IPS-NIHi7 (cell line): ENCODE data around the gene C16orf89.

Experiments used
- DNase-seq: peaks from one replicate; pipeline ENCODE4 v3.0.0; 2012; ENCODE audit warnings: mixed read lengths; ENCODE audit errors: extremely low spot score

The C16orf89 gene

DNA sequence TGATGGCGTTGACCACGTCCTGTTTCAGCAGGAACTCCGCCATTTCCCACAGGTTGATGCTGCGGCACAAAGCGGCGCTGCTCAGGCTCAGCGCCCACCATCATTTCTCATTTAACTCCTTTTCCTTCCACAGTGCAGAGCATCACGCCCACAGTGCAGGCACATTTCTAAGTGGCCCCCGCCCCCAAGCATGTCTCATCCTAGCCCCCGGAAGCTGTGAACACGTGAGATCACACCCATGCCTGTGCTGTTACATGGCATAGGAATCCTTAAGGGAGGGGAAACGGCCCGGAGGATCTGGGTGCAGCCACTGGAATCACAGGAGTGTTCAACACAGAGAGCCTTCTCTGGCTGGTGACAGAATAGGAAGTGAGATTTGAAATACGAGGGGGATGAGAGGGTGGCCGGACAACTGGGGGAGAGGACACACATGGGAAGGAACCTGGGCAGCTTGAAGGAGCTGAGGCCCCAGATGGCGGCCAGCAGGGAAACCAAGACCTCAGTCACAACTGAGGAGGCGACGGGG, 36.7 kb downstream of the C16orf89 start:
- no peak for DNase-seq

DNA sequence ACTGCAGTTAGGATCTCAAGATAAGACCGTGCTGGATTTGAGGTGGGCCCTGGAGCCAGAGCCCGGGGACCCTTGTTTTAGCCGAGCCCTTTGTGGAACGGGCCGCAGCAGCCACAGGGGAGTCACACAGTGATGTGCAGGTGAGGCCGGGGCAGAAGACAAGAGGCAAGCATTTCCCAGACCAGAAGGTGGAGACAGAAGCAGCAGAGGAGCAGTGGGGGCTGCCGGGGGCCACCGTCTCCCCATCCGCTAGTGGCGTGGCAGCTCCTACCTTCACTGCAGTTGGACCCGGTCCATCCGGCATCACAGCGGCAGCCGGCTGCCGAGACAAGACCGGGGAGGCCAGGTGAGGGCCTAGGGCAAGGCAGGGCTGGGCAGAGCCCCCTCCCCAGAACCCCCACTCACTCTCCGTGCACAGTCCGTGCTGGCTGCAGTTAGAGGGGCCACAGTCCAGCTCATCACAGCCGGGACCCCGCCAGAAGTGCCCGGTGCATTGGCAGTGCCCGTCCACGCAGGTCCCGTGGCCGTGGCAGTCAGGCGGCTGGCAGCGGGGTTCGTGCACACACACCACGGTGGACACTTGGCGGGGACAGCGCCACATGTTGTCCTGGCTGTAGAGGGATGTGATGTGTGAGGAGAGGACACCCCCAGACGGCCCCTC, 38.1 kb downstream of the C16orf89 start:
- no peak for DNase-seq

DNA sequence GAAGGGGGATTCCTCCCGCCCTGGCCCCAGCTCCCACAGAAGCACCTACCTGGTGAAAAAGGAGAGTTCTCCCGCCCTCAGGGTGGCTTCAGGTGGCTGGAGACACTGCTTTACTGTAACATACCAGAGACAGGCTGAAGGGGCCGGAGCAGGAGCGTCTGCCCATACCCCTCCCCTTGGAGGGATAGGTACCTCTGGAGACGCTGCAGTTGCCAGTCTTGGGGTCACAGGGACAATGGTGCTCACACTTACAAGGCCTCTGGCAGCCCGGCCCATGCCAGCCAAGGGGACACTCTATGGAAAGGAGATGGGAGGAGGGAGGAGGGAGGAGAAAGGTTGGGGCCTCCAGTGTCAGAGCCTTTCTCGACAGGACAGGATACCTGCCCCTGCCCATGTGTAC, 38.7 kb downstream of the C16orf89 start:
- DNase-seq: no peak

DNA sequence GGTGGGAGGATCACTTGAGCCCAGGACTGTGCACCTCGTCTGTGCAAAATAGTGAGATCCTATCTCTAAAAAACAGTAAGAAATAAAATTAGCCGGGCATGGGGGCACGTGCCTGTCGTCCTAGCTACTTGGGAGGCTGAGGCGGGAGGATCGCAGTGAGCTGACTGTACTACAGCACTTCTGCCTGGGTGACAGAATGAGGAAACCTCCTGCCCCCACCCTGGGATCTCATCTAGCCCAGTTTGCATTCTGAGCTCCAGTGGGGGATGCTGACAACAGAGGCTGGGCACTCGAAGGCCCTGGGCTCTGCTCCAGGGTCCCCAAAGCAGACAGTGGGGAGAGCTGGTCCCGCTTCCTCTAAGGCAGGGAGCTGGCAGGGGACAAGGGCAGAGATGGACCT, 39.1 kb downstream of the C16orf89 start:
- DNase-seq: no peak

DNA sequence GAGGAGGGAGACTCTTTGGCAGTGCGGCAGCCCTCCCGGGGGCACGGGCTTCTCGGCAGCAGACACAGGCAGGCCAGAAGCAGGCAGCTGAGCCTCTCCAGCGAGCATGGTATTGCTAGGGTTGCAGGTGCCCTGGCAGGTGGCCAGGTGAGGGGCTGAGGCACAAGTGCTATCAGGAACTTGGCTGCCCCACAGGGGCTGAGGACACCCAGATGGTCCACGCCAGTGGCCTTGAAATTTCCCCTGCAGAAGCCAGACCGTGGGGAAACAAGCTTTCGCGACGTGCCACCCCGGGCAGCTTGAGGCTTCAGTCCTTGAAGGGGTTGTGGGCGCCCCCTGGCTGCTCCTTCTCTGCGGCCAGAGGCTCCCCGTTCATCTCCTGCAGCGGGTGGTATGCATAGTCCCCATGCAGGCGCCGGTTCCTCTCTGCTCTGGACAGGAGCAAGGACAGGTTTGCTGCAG, 40.6 kb downstream of the C16orf89 start:
- DNase-seq: peak; percentile 91

DNA sequence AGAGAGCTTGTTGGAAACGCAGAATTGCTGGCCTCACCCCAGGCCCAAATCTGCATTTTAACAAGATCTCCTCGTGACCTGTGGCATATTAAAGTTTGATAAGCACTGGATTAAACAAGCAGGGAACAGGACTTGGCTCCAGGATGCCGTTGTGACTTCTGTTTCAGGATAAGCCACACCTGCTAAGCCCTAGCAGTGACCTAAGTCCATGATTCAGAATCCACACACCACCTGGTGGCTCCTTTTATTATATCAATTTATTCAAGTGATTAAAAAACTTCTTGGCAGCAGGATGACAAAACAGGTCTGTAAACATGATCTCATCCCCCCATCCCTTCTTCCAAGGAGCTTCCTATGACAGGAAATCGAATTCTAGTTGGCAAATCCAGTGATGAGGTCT, 41.1 kb downstream of the C16orf89 start:
- no peak for DNase-seq

DNA sequence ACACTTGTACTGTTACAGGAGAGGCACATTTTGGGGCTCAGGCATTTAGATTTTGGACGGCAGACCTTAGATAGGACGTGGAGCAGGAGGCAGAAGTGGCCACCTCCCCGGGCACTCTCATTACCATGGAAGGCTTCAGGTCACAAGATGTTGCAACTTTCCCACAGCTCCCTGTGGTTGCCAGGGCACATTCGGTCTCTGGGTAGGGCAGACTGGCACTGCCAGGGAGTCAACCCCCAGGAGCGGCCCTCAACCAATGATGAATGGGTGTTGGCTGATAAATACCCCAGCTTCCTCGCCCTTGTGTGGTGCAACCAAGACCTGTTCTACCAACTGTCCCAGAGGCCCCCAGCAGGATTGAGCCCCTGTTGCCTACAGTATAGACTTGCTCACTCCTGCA, 43.2 kb downstream of the C16orf89 start:
- DNase-seq: no peak

DNA sequence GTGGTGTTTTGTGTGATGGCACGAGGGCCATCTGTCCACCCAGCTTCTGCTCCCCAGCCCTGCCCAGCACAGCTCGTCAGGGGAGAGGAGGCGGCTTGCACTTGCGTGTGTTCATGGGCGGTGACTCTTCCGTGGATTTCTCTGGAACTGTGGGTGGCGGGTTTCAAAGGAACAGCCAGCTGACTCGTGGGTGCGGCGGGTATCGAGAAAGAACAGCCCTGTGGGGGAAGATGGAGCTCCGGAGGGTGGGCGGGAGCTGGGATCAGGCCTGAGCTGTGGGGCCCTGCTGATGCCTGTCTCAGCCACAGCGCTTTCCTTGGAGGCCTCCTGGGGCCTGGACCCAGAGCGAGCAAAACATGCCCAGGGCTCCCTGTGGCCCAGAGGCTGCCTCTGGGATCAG, 45.2 kb downstream of the C16orf89 start:
- DNase-seq: no peak

DNA sequence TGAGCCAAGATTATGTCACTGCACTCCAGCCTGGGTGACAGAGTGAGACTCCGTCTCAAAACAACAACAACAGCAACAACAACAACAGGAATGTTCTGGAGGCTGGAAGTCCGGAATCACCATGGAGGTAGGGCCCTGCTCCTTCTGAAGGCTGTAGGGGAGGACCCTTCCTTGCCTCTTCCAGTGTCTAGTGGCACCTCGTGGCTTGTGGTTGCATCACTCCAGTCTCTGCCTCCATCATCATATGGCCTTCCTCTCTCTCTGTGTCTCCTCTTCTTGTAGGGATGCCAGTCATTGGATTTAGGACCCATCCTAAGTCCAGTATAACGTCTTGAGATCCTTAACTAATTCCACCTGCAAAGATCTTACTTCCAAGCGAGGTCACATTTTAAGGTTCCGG, 46.0 kb downstream of the C16orf89 start:
- DNase-seq: no peak

DNA sequence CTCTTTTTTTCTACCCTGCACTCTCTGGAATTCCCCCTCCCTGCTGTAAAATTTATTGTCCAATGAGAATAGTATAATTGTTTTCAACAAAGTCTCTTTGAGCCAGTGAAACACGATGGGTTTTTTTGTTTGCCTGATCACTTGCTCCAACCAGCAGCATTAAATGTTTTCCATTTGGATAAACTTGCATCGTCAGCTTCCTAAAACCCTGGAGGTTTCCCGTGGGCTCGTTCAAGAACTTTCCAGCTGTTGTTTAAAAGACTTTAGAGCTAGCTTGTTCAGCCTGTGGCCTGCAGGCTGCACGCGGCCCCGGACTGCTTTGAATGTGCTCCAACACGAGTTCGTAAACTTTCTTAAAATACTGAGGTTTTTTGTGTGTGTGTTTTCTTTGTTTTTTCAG, 47.0 kb downstream of the C16orf89 start:
- no peak for DNase-seq

DNA sequence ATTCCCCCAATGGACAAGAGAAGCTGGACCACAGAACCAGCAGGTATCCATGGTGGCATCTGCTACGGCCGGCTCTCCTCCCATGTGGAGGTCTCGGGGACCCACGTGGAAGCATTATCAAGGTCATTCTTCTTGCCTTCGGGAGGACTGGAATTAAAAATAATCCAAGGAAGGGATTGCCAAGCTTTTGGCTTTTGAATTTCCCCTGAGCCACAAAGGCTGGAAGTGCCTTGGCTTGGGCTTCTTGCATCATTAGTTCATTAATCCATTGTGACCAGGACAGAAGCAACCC, 48.1 kb downstream of the C16orf89 start:
- no peak for DNase-seq

DNA sequence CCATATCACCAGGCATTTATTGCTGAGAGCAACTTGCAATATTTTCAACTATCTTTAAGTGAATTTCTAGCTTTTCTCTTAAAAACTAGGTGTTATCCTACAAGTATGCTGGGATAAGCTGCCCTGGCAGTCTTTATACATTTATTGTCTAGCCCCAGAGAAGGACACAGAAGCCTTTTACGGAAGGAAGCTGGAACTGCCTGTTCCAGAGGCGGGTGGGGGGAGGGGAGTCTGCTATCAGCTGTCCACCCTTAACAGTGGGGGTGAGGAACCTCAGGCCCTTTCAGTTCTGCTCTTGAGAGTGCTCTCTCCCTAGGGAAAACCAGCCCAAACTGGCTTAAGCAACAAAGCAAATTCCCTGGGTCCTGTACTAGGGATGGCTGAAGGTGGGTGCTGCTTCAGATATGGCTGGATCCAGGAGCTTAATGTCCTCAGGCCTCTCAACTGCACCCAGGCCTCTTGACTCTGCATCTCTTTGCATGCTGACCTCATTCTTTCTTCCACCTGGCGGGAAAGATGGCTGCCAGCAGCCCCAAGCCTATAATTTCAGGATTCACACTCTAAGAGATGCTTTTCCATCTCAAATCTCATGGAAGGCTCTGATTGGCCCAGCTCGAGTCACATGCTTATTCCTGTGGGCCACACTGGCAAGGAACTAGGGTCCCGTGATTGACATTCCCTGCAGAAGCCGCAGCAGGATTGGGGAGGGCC, 48.6 kb downstream of the C16orf89 start:
- DNase-seq: no peak

DNA sequence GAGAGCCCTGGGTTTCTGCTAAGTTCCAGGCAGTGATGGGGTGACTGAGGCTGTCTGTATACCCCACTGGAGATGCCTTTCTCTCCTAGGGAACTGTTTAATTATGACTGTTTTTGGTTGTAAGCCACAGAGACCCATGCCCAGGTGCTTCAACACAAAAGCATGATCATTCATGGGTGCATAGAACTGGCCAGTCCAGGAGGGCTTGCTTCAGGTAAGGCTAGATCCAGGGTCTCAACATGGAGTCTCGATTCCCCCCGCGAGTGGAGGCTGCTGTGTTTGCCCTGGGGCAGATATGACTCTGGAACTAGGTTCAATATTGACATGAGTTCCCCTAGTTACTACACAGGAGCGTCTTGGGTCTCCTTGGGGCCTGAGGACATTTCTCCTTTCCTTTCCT, 49.9 kb downstream of the C16orf89 start:
- no peak for DNase-seq

DNA sequence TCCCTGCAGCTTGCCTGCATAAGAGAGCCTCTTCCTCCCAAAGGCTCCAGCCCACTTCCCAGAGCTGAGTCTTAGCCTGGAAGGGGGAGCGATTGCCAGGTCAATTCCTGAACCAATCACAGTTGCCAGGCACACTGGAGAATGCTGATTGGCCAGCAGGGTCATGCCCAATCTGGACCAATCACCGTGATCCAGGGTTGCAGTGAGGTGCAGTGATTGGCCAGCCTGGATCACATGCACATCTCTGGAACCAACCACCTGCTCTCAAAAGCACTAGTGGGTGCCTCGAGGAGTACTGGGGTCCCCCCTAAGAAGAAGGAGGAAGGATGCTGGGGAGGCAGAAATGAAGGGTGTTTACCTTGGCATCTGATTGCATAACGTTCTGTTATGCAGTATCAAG, 50.4 kb downstream of the C16orf89 start:
- peak; percentile 39 for DNase-seq

DNA sequence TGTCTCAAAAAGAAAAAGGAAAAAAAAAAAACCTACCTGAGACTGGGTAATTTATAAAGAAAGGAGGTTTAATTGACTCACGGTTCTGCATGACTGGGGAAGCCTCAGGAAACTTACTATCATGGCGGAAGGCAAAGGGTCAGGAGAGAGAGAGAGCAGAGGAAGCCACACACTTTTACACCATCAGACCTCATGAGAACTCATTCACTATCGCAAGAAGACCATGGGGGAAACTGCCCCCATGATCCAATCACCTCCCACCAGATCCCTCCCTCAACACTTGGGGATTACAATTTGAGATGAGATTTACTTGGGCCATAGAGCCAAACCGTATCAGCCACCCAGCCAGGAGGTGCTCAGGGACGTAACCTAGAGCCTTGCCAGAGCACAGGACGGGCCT, 52.9 kb downstream of the C16orf89 start:
- DNase-seq: no peak

DNA sequence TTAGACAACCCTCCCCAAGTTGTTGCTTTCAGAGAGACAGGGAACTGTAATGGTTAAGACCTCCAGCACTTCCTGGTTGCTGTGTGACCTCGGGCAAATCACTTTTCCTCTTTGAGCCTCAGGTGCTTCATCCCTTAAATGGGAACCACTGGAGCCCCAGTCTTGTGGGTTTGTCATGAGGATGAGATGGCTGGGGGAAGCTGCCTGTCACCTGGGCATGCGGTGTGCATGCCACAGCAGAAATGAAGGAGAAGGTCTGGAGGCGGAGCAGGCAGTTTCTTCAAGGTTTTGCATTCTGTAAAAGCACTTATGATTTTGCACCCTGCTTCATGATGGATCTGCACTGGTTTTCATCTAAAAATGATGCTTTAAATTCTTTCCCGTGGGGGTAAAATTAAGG, 54.1 kb downstream of the C16orf89 start:
- DNase-seq: no peak

DNA sequence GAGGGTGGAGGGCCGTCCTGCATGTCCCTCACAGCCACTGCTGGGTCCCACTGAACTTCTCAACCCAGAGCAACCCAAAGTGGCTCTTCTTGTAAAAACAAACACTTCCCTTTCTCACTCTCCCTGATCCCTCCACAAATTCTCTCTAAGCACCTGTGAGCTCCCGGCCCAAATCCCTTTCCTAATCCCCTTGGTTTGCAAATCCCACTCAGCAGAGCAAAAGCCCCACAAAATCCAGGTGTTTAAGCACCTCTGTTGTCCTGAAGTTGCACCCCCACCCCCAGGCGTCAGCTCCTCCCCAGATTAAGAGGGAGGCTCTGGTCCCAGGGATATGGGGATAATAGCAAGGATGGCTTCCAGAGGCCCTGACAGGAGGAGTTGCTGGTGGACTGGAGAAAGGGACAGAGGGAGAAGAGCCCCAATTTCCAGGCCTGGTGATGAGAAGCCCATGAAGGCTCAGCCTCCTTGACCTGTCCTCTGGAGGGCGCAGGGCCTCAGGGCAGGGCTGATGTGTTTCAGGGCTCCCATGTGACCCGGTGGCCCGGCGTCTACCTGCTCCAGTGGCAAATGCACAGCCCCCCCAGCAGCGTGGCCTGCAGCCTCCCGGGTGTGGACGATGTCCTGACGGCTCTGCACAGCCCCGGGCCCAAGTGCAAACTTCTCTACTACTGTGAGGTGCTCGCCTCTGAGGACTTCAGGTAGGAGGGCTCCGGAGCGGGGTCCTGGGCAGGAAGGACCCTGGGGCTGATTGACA, 55.0 kb downstream of the C16orf89 start:
- DNase-seq: peak; percentile 48

DNA sequence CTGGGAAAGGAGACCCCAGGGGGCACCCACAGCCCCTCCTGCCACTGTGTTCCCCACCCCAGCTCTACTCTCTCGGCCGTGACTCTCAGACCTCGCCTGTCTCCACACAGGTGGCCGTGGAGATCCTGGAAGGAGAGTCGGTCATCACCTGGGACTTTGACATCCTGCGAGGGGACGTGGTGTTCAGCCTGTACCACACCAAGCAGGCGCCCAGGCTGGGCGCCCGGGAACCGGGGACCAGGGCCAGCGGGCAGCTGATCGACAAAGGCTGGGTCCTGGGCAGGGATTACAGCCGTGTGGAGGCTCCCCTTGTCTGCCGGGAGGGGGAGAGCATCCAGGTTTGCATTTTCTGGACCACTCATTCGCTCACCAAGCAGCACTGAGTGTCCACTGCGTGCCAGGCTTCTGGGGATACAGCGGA, 57.4 kb downstream of the C16orf89 start:
- no peak for DNase-seq

DNA sequence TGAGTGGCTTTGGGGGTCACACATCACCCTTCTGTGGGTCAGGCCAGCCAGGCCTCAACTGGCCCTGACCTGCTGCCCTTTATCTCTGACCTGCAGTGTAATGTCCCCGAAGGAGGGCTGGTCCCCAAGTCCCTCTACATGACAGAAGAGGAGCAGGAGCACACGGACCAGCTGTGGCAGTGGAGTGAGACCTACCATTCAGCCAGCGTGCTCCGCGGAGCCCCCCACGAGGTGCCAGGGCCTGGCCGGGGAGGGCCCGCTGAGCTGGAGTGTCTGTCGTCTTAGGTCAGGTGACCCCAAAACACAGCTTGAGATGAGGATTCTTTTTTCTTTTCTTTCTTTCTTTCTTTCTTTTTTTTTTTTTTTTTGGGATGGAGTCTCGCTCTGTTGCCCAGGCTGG, 58.5 kb downstream of the C16orf89 start:
- no peak for DNase-seq

DNA sequence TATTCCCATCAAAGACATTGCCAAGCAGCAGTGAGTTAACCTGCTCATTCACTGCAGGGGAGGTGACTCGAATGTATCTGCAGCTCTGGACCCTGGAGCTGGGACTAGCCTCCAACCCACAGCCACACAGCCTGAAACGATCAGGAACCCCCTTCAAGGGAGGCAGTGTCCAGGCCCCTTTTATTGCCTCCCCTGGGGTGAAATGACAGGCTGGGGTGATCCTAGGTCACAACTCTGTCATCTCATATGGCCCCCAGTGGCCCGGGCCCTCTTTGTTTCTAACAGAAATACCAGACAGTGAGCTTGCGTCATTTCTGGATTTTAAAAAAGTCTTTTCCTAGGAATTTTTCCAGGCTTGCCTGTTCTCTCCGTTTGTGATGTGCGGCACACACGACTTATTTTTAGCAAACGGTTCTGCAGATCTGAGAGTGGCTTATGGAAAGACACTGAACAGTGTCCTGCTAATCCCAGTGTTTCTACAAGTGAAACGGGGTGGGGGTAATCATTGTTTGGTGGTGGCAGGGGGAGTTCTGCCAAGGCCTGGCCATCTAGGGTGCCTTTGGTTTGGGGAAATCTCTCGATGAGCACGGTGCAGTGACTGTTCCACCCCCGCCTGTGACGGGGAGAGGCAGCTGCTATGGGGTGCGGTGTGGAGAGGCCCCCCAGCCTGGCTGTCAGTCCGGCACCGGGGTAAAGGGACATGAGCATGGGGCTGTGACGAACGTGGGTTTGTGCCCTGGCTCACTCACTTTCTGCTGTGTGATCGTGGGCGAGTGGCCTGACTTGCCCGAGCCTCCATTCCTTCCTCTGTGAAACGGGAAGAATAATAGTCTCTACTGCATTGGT, 59.2 kb downstream of the C16orf89 start:
- DNase-seq: no peak

DNA sequence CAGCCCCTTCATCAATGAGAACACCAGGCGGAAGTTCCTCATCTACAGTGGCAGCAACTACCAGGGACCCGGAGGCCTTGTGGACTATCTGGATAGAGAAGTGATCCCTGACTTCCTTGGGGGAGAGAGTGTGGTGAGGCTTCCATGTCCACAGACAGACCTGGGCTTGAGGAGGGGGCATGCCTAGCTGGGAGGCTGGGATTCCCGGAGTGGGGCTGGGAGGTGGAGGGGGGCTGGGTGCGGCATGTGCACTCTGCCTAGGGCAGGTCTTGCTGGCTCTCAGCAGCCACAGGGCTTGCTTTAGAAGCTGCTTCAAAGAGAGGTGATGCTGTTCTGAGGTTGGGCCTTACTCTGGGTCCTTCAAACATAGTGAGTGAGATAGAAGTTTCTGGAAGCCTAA, 59.8 kb downstream of the C16orf89 start:
- no peak for DNase-seq

DNA sequence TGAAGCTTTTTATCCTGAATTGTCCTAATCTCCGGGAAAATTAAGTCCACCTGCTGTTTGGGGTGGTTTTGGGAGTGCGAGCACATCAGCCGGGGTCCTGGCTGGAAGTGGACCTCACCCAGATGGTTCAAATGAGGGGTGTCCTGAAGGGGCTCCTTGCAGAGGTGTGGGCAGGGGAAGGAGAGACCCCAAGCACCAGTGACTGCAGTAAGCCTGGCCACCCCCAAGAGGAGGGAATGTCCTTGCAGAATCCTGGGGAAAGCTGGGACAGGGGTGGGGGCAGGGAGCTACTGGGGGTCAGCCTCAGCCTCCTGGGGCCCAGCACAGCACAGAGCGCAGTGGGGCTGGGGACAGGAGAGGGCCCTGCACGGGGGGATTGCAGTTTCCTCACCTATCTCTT, 61.4 kb downstream of the C16orf89 start:
- DNase-seq: no peak
